HCT116 (cell line): ENCODE measurements around the gene ANO6. TPM values are rescaled to one million over a fixed set of nuclear protein-coding genes. Genes with fewer than 3 reads are reported as not detected.

ENCODE experiments used
- ATAC-seq: fragments of 200-7000 bp; cut with Tn5 transposase; 2 replicates; pipeline ENCODE4 v1.9.1; 2020; ENCODE audit warnings: mild to moderate bottlenecking, moderate library complexity
- BruUV-seq: library from RNA; stranded (reverse); fragments of 400-500 nt; replicated peaks from 2 replicates; lab custom pipeline; 2021; lab: Mats Ljungman, UMichigan
- CTCF ChIA-PET: fragments of 300-600 bp; sonication (Branson Sonifier 250); formaldehyde crosslinking; loops from one replicate; lab custom pipeline; 2021; ENCODE audit warnings: antibody characterized with exemption; lab: Charles Lee
- POLR2A ChIA-PET: fragments of 300-600, 350-600 bp; sonication (Branson Sonifier 250); formaldehyde crosslinking; loops from one replicate; lab custom pipeline; 2021; ENCODE audit warnings: antibody characterized with exemption; lab: Charles Lee
- RAD21 ChIA-PET, 2 experiments: fragments of 300-600 bp; sonication (Branson Sonifier 250); formaldehyde crosslinking; loops; one replicate each; lab custom pipeline; 2023; ENCODE audit warnings: low total read pairs in 2 of 2; ENCODE audit not compliant: uncharacterized antibody in 2 of 2, unreplicated experiment in 2 of 2, low non-redundant PET in 1 of 2; lab: Charles Lee
- DNase-seq: peaks from one replicate; pipeline ENCODE4 v3.0.0-alpha.2; 2010; ENCODE audit warnings: low read depth, low spot score
- H2AFZ ChIP-seq: fragments of 200-600 bp; shearing (Covaris generic), sonication (generic); 2 replicates; pipeline ENCODE4 v1.6.1; 2017; ENCODE audit warnings: low read depth, mixed run types, mixed read lengths, antibody characterized with exemption, low read length; ENCODE audit not compliant: poor library complexity, severe bottlenecking
- H3K27ac ChIP-seq: 2 replicates; pipeline ENCODE4 v1.5.1; 2012; ENCODE audit warnings: low read depth, low read length
- H3K27me3 ChIP-seq: fragments of 200-600 bp; sonication (generic); 2 replicates; pipeline ENCODE4 v1.6.1; 2016; ENCODE audit warnings: mixed run types, low read length, mixed read lengths; ENCODE audit not compliant: insufficient read depth
- H3K36me3 ChIP-seq, 2 experiments: fragments of 200-500 bp in 1 of 2; fragments of 200-600 bp in 1 of 2; sonication (Bioruptor generic) in 1 of 2; sonication (generic) in 1 of 2; 2 replicates each; pipeline versions ENCODE4 v1.5.1 to v1.6.1; 2014 to 2016; ENCODE audit warnings: low read length in 2 of 2, inconsistent platforms in 1 of 2, mixed read lengths in 1 of 2, mixed run types in 1 of 2; ENCODE audit not compliant: insufficient read depth in 2 of 2, control insufficient read depth in 1 of 2
- H3K4me1 ChIP-seq, 2 experiments: fragments of 200-600 bp in 1 of 2; sonication (generic) in 1 of 2; 2 replicates each; pipeline versions ENCODE4 v1.5.1 to v1.6.1; 2012 to 2017; ENCODE audit warnings: low read length in 2 of 2, inconsistent platforms in 1 of 2, mild to moderate bottlenecking in 1 of 2, mixed read lengths in 1 of 2, mixed run types in 1 of 2, moderate library complexity in 1 of 2; ENCODE audit not compliant: insufficient read depth in 2 of 2, control insufficient read depth in 1 of 2
- H3K4me2 ChIP-seq: fragments of 200-600 bp; sonication (generic); 2 replicates; pipeline ENCODE4 v1.6.1; 2017; ENCODE audit warnings: mixed run types, low read length, mixed read lengths
- H3K4me3 ChIP-seq, 2 experiments: fragments of 200-600 bp in 1 of 2; sonication (generic) in 1 of 2; replicated peaks in 1 of 2; 2 replicates each; pipeline ENCODE4 v1.5.1; 2011 to 2016; ENCODE audit warnings: low read length in 2 of 2, control low read depth in 1 of 2, low read depth in 1 of 2, mild to moderate bottlenecking in 1 of 2, mixed read lengths in 1 of 2, mixed run types in 1 of 2
- H3K79me2 ChIP-seq: fragments of 200-600 bp; sonication (generic); 2 replicates; pipeline ENCODE4 v1.6.1; 2017; ENCODE audit warnings: mild to moderate bottlenecking, mixed run types, low read length, moderate library complexity, mixed read lengths; ENCODE audit not compliant: insufficient read depth
- H3K9ac ChIP-seq: fragments of 200-600 bp; sonication (generic); 2 replicates; pipeline ENCODE4 v1.6.1; 2016; ENCODE audit warnings: low read length, mixed read lengths
- H3K9me2 ChIP-seq: fragments of 200-600 bp; sonication (generic), shearing (Covaris generic); 2 replicates; pipeline ENCODE4 v1.6.1; 2017; ENCODE audit warnings: mixed run types, mild to moderate bottlenecking, moderate library complexity; ENCODE audit not compliant: insufficient read depth
- H3K9me3 ChIP-seq, 2 experiments: fragments of 200-500 bp in 1 of 2; fragments of 200-600 bp in 1 of 2; sonication (Bioruptor generic) in 1 of 2; sonication (generic) in 1 of 2; 2 replicates each; pipeline ENCODE4 v1.6.1; 2014 to 2017; ENCODE audit warnings: low read length in 2 of 2, mixed read lengths in 2 of 2, inconsistent platforms in 1 of 2, low read depth in 1 of 2, mild to moderate bottlenecking in 1 of 2, mixed run types in 1 of 2, moderate library complexity in 1 of 2; ENCODE audit not compliant: control insufficient read depth in 1 of 2, insufficient read depth in 1 of 2
- H4K20me1 ChIP-seq: fragments of 200-600 bp; sonication (generic), shearing (Covaris generic); 2 replicates; pipeline ENCODE4 v1.6.1; 2017; ENCODE audit warnings: mixed run types, mild to moderate bottlenecking, moderate library complexity; ENCODE audit not compliant: insufficient read depth
- ATF3 ChIP-seq: IDR thresholded peaks from 2 replicates; pipeline ENCODE4 v1.6.1; 2012
- CTCF ChIP-seq, 3 experiments: fragments of 200-600 bp in 1 of 3; sonication (generic) in 1 of 3; IDR thresholded peaks in 2 of 3; conservative IDR thresholded peaks in 1 of 3; 2 replicates each; pipeline ENCODE4 v1.5.1; 2012 to 2017; ENCODE audit warnings: low read depth in 2 of 3, low read length in 2 of 3, antibody characterized with exemption in 1 of 3, borderline replicate concordance in 1 of 3, control low read depth in 1 of 3, mild to moderate bottlenecking in 1 of 3, mixed read lengths in 1 of 3, mixed run types in 1 of 3, moderate library complexity in 1 of 3; ENCODE audit not compliant: insufficient read depth in 1 of 3
- EGR1 ChIP-seq: IDR thresholded peaks from 2 replicates; pipeline ENCODE4 v1.6.1; 2012; ENCODE audit warnings: low read depth
- EZH2 ChIP-seq: fragments of 200-600 bp; sonication (generic); IDR thresholded peaks from 2 replicates; pipeline ENCODE4 v1.6.1; 2017; ENCODE audit warnings: antibody characterized with exemption, mixed run types
- EZH2phosphoT487 ChIP-seq: fragments of 200-600 bp; IDR thresholded peaks from 2 replicates; pipeline ENCODE4 v1.6.1; 2018; ENCODE audit warnings: antibody characterized with exemption, borderline replicate concordance
- FOSL1 ChIP-seq: IDR thresholded peaks from 2 replicates; pipeline ENCODE4 v1.6.1; 2012; ENCODE audit warnings: low read depth
- POLR2AphosphoS5 ChIP-seq: IDR thresholded peaks from 2 replicates; pipeline ENCODE4 v1.6.1; 2011; ENCODE audit warnings: mild to moderate bottlenecking, low read depth, low read length, moderate library complexity
- RAD21 ChIP-seq: IDR thresholded peaks from 2 replicates; pipeline ENCODE4 v1.6.1; 2012; ENCODE audit warnings: low read depth, mild to moderate bottlenecking
- REST ChIP-seq: IDR thresholded peaks from 2 replicates; pipeline ENCODE4 v1.6.1; 2012; ENCODE audit warnings: low read depth
- SIN3A ChIP-seq: IDR thresholded peaks from 2 replicates; pipeline ENCODE4 v1.6.1; 2012; ENCODE audit warnings: low read depth
- SRF ChIP-seq: IDR thresholded peaks from 2 replicates; pipeline ENCODE4 v1.6.1; 2012; ENCODE audit warnings: low read depth
- ZBTB33 ChIP-seq: IDR thresholded peaks from 2 replicates; pipeline ENCODE4 v1.6.1; 2011; ENCODE audit warnings: mild to moderate bottlenecking, low read length, moderate library complexity; ENCODE audit not compliant: insufficient replicate concordance; ENCODE audit errors: extremely low read depth
- intact Hi-C: fragments of 100-400 bp; cut with micrococcal nuclease; formaldehyde crosslinking; loops from 2 replicates; pipeline ENCODE4 v1.10.0; 2022
- total RNA-seq: library from RNA; stranded (reverse); gene quantifications from one replicate; pipeline ENCODE4 v1.2.1, GENCODE V29; 2021; ENCODE audit not compliant: unreplicated experiment

Gene ANO6
- total RNA-seq, 1 experiment from 2014 or later, result 36.7 TPM

GRCh38 chr12:45226021-45226420, 10.1 kb downstream of the ANO6 start:
- Histone ChIP-seq H3K79me2 (peaks cover 80% of the 10 kb centered on the region), H4K20me1 (no peaks in the 10 kb centered on the region), H3K27me3 (no peaks in the 10 kb centered on the region), H3K27ac (no peak overlapping the region), H3K9me2 (no peaks in the 10 kb centered on the region), H3K9me3 (no peaks in the 10 kb centered on the region), H3K9ac (no peak overlapping the region), H3K4me3 (no peak overlapping the region), H3K4me1 (peaks cover 7 to 9% of the 10 kb centered on the region in 2 experiments), H2AFZ (no peak overlapping the region), H3K4me2 (no peak overlapping the region), H3K36me3 (no peaks in the 10 kb centered on the region)
- intact Hi-C loops, result no loop called here
- ATAC-seq, result no peak
- RAD21 ChIA-PET, result interaction anchor here in 1 of 2 experiments (0.7 kb wide), 1 partner anchor 55 kb away, joined by 3 read pairs; no protein-coding TSS in a partner anchor
- no TSS peak for BruUV-seq
- TF ChIP-seq RAD21 (no peak), REST (no peak), EGR1 (no peak), FOSL1 (no peak), ATF3 (no peak), SRF (no peak), ZBTB33 (no peak), CTCF (IDR thresholded peaks at IDR 0.05 in 2 of 3, conservative IDR thresholded peaks at IDR 0.05 in 1 of 3; ENCODE audit: borderline replicate concordance in 1 of 3, insufficient read depth in 1 of 3, low read depth in 2 of 3, low read length in 2 of 3) (no peak), SIN3A (no peak), EZH2phosphoT487 (no peak), POLR2AphosphoS5 (no peak), EZH2 (no peak)
- CTCF ChIA-PET, result no interaction called here
- POLR2A ChIA-PET, result no interaction called here
- DNase-seq, result no peak
